ENCODE measurements around the gene MTARC2.

Gene MTARC2

DNA sequence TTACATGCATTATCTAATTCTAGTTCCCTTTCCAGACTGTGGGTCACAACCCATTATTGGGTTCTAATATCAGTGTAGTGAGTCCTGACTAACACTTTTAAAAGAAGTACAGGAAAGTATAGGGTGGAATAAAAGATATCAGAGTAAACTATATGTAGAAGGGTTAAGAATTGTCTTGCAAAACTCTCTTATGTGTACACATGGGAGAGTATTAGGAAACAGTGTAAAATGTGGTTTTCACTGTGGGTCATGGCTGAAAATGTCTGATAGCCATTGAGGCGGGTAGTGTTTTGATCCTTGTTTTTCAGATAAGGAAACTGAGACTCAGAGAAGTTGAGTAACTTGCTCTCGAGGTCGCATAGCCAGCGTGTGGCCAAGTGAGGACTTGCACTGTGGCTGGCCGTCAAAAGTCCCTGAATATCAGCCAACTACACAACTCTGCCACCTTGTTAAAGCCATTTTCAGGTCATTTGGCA is 20.0 kb downstream of the MTARC2 start:
- DNase-seq (ENCODE audit: low spot score) = no peak

GRCh38 chr1:220769205-220769604 is 21.1 kb downstream of the MTARC2 start:
- no peak for DNase-seq (ENCODE audit: low spot score)

GRCh38 chr1:220770245-220770913 is 22.3 kb downstream of the MTARC2 start:
- no peak for DNase-seq (ENCODE audit: low spot score)

- no peak for DNase-seq (ENCODE audit: low spot score)
Observed at GRCh38 chr1:220772846-220773245, 24.7 kb downstream of the MTARC2 start.

GRCh38 chr1:220775240-220775853 is 27.2 kb downstream of the MTARC2 start:
- peak; percentile 11 for DNase-seq (ENCODE audit: low spot score)

- DNase-seq (ENCODE audit: low spot score) = no peak
Observed at GRCh38 chr1:220776254-220776653, 28.1 kb downstream of the MTARC2 start.

GRCh38 chr1:220776720-220777326 is 28.7 kb downstream of the MTARC2 start:
- DNase-seq (ENCODE audit: low spot score) = peak; percentile 69

- no peak for DNase-seq (ENCODE audit: low spot score)
Observed at GRCh38 chr1:220783453-220783852, 35.3 kb downstream of the MTARC2 start.

DNA sequence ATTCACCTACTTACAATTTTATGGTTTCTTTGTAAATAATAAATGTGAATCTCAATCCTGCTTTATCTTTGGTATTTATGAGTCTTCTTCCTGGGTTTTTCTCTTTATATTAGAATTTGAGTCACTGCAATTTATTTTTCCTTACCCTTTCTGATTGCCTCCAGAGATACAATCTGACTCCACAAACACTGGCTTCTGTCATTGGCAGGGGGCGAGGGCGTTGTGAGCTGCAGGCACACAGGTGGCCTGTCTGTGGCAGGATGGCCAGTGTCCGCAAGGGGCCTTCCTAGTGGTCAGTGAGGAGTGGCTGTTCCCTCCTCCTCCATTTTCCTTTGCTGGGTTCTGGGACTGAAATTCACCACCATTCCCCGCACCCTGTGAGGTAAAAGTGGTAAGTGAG is 36.6 kb downstream of the MTARC2 start:
- no peak for DNase-seq (ENCODE audit: low spot score)

DNA sequence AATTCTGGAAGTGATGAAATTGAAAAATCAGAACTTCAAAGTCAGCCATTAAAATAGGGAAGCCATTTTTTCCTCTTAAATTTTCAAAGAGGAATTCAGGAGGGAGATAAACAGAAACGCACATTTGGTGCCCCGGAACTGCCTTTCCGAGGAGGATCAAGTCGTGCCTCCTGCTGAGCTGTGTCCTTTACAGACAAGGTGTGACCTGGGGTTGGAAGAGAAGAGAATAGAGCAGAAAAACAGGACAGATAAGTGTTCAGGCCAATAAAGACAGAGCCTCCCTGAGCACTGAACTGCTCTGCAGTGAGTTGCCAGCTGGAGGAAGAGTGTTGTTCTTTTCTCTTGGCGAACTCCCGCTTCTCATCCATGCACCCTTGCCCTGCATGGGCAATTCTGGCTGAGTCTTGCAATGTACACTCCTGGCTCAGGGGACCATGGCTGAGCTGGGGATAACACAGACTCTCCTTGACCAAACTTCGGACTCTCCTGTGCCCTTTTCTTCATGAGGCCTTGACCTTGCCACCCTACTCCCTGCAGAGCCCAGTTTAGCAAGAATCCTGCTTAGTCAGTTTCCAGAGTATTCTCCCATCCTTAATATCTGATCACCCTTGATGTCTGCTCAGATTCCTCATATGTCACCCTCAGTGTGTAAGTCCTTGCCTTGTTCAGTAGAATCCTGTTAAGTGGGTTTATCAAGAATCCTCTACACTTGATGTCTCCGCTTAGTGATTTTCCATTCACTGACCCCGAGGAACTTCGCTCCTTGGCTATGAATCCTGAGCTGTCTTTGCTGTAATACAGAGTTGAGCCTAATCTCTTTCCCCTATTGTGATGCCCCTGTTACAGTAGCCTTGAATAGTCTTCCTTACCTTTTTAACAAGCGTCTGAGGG is 37.3 kb downstream of the MTARC2 start:
- no peak for DNase-seq (ENCODE audit: low spot score)

- DNase-seq (ENCODE audit: low spot score) = no peak
Observed at GRCh38 chr1:220786057-220786336, 37.9 kb downstream of the MTARC2 start.

GRCh38 chr1:220786337-220787068 is 38.4 kb downstream of the MTARC2 start, which contains the start of gene MTARC1:
Gene MTARC1 (plus strand): TSS chr1:220786913. CDS start chr1:220786945, 32 bp downstream.
- peak; percentile 41 for DNase-seq (ENCODE audit: low spot score)

DNA sequence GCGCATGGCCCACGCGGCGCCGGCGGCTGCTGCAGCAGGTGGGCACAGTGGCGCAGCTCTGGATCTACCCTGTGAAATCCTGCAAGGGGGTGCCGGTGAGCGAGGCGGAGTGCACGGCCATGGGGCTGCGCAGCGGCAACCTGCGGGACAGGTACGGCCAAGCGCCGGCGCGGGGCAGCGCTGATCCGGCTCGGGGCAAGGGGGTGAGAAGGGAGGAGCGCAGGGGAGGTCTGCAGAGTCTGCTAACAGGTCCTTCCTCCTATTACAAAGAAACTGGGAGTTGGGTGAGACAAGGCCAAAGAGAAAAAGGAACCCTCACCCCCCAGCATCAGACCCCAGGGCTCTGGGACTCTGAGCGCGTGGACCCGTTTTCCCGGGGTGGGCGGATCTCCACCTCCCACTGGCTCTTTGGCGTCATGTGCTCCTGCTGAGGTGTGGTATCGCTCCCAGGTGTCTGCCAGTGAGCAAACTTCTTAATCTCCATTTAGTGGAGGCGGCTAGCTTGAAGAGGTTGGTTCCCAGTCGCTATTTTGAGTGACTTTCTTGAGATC is 39.0 kb downstream of the MTARC2 start:
- no peak for DNase-seq (ENCODE audit: low spot score)

- DNase-seq (ENCODE audit: low spot score) = no peak
Observed at GRCh38 chr1:220788900-220789299, 40.8 kb downstream of the MTARC2 start.

GRCh38 chr1:220789532-220790147 is 41.5 kb downstream of the MTARC2 start:
- no peak for DNase-seq (ENCODE audit: low spot score)

GRCh38 chr1:220791285-220791684 is 43.2 kb downstream of the MTARC2 start:
- DNase-seq (ENCODE audit: low spot score) = no peak

- DNase-seq (ENCODE audit: low spot score) = peak; percentile 17
Observed at GRCh38 chr1:220791956-220792355, 43.8 kb downstream of the MTARC2 start.

DNA sequence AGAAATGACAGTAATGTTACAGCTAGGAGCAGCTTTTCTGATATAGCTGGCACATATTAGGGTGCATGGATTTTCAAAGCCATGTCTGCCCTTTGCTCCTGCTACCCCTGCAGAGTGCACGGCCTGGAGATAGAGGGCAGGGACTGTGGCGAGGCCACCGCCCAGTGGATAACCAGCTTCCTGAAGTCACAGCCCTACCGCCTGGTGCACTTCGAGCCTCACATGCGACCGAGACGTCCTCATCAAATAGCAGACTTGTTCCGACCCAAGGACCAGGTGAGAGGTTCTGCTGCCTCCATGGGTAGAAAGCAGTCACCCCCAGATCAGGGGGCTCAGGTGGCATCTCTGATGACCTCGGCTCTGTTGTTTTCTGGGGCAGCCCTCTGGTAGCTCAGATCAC is 48.4 kb downstream of the MTARC2 start:
- no peak for DNase-seq (ENCODE audit: low spot score)

GRCh38 chr1:220797044-220797443 is 48.9 kb downstream of the MTARC2 start:
- no peak for DNase-seq (ENCODE audit: low spot score)

DNA sequence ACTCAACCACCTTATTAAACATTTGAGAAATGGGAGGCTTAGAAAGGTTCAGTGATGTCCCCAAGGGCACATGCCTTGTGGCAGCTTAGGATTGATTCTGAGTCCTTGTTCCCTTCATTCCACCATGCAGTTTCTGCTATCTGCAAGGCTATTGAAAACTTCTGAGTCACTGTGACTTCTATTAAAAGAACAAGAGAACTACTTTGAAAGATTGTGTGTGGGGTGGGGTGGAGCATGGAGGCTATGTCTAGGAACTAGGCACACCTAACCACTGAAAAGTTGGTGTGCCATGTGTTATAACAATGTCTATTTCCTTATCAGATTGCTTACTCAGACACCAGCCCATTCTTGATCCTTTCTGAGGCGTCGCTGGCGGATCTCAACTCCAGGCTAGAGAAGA is 49.4 kb downstream of the MTARC2 start:
- no peak for DNase-seq (ENCODE audit: low spot score)

DNA sequence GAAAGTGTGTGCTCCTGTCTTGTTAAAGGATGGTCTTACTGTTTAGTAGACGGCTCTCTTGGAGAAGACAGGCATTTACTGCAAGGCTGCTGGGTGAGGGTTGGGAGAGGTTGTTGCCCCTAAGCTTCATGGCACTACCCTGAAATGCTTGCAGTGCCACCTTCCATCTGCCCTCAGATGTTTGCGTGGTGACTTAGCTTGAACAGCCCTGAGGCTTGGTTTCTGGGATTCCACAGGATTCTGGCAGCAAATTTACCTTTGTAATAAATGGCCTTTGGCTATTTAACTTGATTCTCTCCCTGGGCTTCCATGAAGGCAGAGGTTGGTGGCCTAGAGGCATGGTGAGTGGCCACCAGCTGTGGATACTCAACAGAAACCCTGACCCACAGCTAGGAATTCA is 50.2 kb downstream of the MTARC2 start:
- DNase-seq (ENCODE audit: low spot score) = no peak

Measured in globus pallidus (tissue), 1 donor.